DMS79 treated with DMSO at 0.1 percent for 48 hours (cell line): ENCODE measurements around the gene NEU2.

Experiments
- DNase-seq: peaks from one replicate; lab custom pipeline; 2025; lab: John Stamatoyannopoulos, UW

Gene NEU2

GRCh38 chr2:233032551-233033320, at the start of gene NEU2:
Gene NEU2, plus strand, starts transcription at chr2:233032672. Its CDS starts 0 bp downstream, at chr2:233032672.
- no peak for DNase-seq

- no peak for DNase-seq
Measured at GRCh38 chr2:232982926-232983668, 49.4 kb upstream of the NEU2 start.

DNA sequence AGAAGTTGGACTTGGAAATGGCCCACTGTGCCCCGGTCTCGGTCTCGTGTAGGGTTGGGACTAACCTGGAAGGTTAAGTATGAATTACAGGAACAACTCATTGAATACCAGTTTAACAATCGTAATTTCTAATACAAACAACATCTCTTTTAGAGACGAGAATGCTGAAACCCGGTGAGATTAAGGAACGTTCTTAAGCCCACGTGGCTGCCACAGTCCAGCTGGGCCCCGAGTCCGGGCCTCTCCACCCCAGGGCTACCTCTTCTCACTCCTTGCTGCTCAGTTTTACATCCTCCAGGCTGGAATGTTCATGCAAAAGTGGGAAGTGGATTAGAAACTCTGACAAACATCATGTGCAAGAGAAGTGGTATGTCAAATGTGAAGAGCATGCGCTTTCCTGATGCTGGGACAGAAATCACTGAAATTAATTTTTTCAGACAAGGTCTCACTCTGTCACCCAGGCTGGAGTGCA, 48.8 kb upstream of the NEU2 start:
- no peak for DNase-seq

DNA sequence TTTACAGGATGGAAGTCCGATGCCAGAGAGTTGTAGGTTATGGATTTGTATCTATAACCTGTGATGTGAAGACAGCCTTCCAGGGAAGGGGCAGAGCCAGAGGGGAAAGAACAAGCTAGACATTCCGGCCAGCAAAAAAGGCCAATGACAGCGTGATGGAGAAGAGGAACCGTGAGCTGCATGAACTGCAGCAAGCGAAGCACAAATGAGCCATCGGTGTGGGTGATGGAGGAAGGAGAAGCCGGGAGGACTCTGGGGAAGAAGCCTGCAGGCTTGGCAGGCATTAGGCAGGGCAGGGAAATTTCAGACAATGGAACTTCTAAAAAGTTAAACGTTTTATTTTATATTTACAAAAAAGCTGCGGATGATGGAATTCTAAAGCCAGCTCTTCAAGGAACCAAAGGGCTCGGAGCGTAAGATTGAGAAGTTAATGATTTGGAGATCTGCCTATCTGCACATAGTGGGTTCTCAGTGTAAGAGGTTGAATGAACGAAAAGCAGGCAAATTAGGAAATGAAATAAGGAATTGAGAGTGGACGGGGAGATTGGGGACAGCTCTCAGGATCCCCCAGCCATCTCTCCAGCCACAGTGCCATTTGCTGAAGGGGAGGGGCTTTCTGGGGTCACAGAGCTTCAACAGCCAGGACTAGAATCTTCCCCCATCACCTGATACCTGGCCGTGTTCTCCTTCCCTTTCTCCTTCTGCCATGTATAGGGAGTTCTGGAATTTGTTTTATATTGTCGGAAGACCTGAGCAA, 47.8 kb upstream of the NEU2 start:
- DNase-seq = no peak

GRCh38 chr2:232986155-232986554, 46.3 kb upstream of the NEU2 start:
- no peak for DNase-seq

DNA sequence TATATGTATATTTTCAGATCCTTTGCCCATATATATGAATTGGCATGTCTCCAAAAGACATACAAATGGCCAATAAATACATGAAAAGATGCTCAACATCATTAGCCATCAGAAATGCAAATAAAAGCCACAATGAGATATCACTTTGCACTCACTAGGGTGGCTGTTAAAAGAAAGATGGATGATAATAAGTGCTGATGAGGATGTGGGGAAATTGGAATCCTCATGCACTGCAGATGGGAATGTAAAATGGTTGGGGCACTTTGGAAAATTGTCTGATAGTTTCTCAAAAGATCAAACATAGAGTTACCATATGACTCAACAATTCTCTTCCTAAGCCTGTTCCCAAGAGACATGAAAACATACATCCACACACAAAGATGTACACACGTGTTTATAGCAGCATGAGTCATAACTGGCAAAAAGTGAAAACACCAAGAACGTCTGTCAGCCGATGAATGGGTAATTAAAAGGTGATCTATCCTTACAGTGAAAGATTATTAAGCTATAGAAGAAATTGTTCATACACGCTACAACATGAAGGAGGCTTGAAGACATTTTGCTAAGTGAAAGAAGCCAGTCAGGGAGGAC, 39.1 kb upstream of the NEU2 start:
- DNase-seq = no peak

GRCh38 chr2:232994446-232994845, 38.0 kb upstream of the NEU2 start:
- DNase-seq = no peak

DNA sequence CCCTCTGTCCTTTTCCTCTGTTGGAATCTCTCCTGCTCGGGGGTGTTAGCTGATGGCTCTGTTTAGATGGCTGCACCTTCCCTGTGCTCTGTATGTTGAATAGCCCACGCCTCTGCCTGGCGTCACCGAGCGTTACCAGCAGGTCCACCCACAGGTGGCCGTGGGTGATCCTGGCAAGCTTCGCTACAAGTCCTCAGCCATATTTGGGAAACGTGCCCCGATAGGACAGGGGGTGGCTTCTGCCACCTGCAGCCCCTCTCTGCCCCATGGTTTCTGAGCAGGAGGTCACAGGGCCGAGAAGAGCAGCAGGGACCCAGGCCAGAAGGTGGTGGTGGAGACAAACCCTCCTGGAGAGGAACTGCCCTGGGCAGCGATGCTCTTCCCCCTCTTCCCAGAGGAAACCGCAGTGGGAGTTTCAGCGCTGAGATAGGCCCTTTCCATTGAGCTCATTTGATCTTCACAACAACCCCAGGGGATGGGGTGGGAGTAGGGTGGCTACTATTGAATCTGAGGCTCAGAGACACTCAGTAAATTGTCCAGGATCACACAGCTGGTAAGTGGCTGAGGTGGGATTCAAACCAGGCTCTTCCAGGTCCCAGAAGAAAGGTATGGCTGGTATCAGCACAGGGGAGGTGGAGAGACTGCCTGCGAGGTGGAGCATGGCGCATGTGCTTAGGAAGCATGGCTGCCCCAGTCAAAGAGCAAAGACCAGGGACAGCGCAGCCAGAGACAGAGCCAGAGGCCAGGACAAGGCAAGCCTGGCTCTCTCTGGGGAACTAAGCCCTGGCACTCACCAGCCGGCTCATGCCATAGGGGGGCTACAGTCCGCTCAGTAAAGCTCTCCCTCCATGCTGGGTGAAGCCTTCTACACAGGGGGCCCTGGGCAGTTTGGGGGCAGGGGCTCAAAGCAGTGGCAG, 34.5 kb upstream of the NEU2 start:
- DNase-seq = no peak

GRCh38 chr2:232998666-232998985, 33.8 kb upstream of the NEU2 start:
- no peak for DNase-seq

GRCh38 chr2:232999354-232999753, 33.1 kb upstream of the NEU2 start:
- no peak for DNase-seq

GRCh38 chr2:233000886-233001750, 31.4 kb upstream of the NEU2 start:
- no peak for DNase-seq

DNA sequence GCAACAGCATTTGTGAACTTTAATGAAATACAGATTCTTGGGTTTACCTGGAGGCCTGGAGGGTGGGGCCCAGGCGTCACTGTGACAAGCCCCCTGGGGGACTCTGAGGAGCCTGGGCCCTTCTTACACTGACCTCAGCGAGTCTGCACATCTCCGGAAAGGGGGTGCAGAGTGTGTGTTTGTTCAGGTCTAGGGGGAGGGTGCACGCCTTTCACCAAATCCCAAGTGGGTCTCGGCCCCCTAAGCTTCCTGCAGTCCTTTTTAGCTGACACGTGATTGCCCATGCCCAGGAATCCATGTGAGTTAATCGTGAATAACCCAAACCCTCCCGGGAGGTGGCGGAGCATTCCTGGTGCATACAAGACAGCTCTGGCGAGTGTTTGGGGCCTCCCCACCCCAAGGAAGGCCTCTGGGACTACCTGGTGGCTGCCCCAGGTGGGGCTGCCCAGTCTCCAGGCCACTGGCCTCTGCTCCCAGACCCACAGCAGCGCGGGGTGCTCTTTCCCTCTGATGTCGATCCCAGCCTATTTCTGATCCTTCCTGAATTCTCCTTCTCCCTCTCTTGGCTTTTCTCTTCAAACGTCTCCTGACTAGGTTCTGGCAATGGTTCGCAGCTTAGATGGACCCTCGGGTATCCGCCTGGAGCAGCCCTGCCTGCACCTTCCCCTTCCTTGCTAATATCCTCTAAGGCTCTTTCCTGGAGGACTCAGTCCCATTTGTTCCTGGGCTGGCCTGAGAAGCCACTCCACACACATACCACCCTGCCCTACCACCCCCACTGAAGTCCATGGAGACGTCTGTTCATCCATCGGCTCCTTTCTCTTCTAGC, 29.4 kb upstream of the NEU2 start:
- DNase-seq = no peak

- no peak for DNase-seq
Measured at GRCh38 chr2:233003658-233004555, 28.6 kb upstream of the NEU2 start.

DNA sequence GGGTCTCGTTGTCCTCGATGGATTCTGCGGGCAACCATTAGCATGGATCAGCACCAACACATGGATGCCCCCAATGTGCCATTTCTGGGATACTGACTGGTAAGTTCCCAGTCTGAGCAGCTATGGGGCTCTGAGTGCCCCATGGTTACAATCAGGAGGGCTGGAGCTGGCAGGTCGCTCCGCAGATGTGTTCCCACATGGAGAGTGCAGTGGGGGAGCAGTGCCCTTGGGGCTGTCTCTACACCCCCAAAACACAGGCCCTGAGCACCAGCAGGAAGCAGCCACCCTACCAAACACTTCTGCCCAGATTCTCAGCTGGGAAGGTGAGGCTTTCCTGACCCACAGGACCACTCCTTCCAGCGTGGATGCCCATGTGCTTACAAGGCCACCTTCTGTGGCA, 27.4 kb upstream of the NEU2 start:
- no peak for DNase-seq

DNA sequence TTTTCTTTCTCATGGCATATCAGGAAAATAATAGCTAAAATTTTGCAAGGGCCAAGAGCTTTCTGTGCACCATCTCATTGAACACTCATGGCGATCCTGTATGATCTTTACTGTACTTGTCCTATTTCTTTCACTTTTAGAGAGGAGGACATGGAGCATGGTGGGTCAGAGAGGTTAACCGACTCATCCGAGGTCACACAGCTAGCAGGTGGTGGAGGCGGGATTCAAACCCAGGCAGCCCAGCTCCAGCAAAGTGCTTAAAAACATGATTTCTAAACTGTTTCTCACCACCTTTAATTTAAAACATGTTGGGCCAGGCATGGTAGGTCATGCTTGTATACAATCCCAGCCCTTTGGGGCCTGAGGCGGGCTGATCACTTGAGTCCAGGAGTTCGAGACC, 25.8 kb upstream of the NEU2 start:
- DNase-seq = no peak

DNA sequence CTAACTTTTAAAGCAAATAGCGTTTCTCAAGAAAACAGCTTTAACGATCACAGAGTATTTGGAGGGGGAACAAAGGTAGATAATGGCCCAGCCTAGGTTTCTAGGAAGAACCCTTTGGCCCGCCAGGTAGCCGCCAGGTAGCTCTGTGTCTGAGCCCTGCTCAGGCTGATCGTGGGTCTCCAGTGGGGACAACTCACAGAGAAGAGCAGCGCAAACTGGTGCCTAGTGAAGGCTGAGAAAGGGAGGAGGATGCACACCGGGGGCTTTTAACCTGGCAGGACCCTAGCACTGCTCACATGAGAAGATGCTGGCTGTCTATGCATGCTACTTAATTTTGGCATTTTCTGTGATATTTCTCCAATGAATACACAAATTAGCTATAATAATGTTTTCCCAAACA, 25.2 kb upstream of the NEU2 start:
- DNase-seq = no peak

- no peak for DNase-seq
Measured at GRCh38 chr2:233007739-233008138, 24.7 kb upstream of the NEU2 start.

GRCh38 chr2:233009661-233010060, 22.8 kb upstream of the NEU2 start:
- no peak for DNase-seq
